HUES48 (cell line): ENCODE data around the gene SUV39H1.
"Not testable (repeated sequence)": the region's sequence is repeated elsewhere in the genome, so short reads cannot be mapped to it uniquely, and the experiment has no call there.

Experiments used
- H3K27ac ChIP-seq: one replicate; pipeline ENCODE4 v1.7.0; 2013; ENCODE audit warnings: low read depth, low read length, inconsistent platforms
- H3K27me3 ChIP-seq: 2 replicates; pipeline ENCODE4 v1.6.1; 2013; ENCODE audit warnings: mild to moderate bottlenecking, low read length; ENCODE audit not compliant: control insufficient read depth, insufficient read depth
- H3K36me3 ChIP-seq: 2 replicates; pipeline ENCODE4 v1.6.1; 2013; ENCODE audit warnings: low read length; ENCODE audit not compliant: control insufficient read depth, insufficient read depth
- H3K4me1 ChIP-seq: 2 replicates; pipeline ENCODE4 v1.6.1; 2013; ENCODE audit warnings: mild to moderate bottlenecking, low read length; ENCODE audit not compliant: control insufficient read depth, insufficient read depth
- H3K4me3 ChIP-seq: 2 replicates; pipeline ENCODE4 v1.5.1; 2013; ENCODE audit warnings: mild to moderate bottlenecking, low read depth, low read length
- H3K9ac ChIP-seq: 2 replicates; pipeline ENCODE4 v1.6.1; 2013; ENCODE audit warnings: mild to moderate bottlenecking, low read depth, low read length, moderate library complexity
- H3K9me3 ChIP-seq: 2 replicates; pipeline ENCODE4 v1.6.1; 2013; ENCODE audit warnings: low read length; ENCODE audit not compliant: control insufficient read depth, insufficient read depth

The SUV39H1 gene

DNA sequence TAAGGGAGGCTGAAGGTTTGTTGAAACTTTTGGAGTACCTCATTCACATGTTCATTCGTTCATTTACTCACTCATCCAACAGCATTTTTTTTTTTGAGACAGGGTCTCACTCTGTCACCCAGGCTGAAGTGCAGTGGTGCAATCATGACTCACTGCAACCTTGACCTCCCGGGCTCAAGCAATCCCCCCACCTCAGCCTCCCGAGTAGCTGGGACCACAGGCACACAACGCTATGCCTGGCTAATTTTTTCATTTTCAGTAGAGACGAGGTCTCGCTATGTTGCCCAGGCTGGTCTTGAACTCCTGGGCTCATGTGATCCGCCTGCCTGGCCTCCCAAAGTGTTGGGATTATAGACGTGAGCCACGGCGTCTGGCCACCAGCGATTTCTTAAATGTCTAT lies 28.3 kb upstream of the SUV39H1 start:
- peaks cover 22% of the 10 kb centered on the region for H3K9me3 ChIP-seq
- not testable (repeated sequence) for H3K4me3 ChIP-seq, H3K27me3 ChIP-seq, H3K27ac ChIP-seq, H3K9ac ChIP-seq, H3K4me1 ChIP-seq, H3K36me3 ChIP-seq

GRCh38 chrX:48676106-48676892 lies 20.2 kb upstream of the SUV39H1 start:
- Histone ChIP-seq H3K4me3 (peak overlapping the region; percentile 92), H3K27me3 (no peaks in the 10 kb centered on the region), H3K36me3 (no peaks in the 10 kb centered on the region), H3K9me3 (peaks cover 21% of the 10 kb centered on the region), H3K27ac (peak overlapping the region; percentile 84), H3K9ac (peak overlapping the region; percentile 74), H3K4me1 (no peaks in the 10 kb centered on the region)

- H3K27me3 ChIP-seq: no peaks in the 10 kb centered on the region
- peak overlapping the region; percentile 86 for H3K4me3 ChIP-seq
- H3K9ac ChIP-seq: peak overlapping the region; percentile 74
- H3K27ac ChIP-seq: peak overlapping the region; percentile 69
- no peaks in the 10 kb centered on the region for H3K36me3 ChIP-seq
- no peaks in the 10 kb centered on the region for H3K4me1 ChIP-seq
- peaks cover 19% of the 10 kb centered on the region for H3K9me3 ChIP-seq
These were observed 19.7 kb upstream of the SUV39H1 start for GRCh38 chrX:48676893-48677270.

GRCh38 chrX:48677516-48677915 lies 19.0 kb upstream of the SUV39H1 start:
- Histone ChIP-seq H3K36me3 (no peaks in the 10 kb centered on the region), H3K9me3 (peaks cover 19% of the 10 kb centered on the region), H3K9ac (no peak overlapping the region), H3K27me3 (no peaks in the 10 kb centered on the region), H3K4me1 (no peaks in the 10 kb centered on the region), H3K4me3 (peak overlapping the region; percentile 86), H3K27ac (no peak overlapping the region)

DNA sequence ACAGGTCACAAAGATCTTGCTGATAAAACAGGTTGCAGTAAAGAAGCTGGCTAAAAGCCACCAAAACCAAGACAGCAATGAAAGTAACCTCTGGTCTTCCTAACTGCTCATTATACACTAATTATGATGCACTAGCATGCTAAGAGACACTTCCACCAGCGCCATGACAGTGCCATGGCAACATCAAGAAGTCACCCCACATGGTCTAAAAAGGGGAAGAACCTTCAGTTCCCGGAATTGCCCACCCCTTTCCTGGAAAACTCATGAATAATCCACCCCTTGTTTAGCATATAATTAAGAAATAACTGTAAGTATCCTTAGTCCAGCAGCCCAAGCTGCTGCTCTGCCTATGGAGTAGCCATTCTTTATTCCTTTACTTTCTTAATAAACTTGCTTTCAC lies 16.1 kb upstream of the SUV39H1 start:
- H3K9ac ChIP-seq, H3K36me3 ChIP-seq, H3K4me3 ChIP-seq, H3K27ac ChIP-seq, H3K4me1 ChIP-seq, H3K27me3 ChIP-seq: not testable (repeated sequence)
- peaks cover 13% of the 10 kb centered on the region for H3K9me3 ChIP-seq

- not testable (repeated sequence) for H3K36me3 ChIP-seq, H3K4me1 ChIP-seq, H3K4me3 ChIP-seq, H3K27ac ChIP-seq, H3K9ac ChIP-seq, H3K27me3 ChIP-seq
- H3K9me3 ChIP-seq: peaks cover 13% of the 10 kb centered on the region
These were observed 15.6 kb upstream of the SUV39H1 start for GRCh38 chrX:48680925-48681324.

GRCh38 chrX:48681539-48682183 lies 14.9 kb upstream of the SUV39H1 start:
- no peaks in the 10 kb centered on the region for H3K27me3 ChIP-seq
- no peaks in the 10 kb centered on the region for H3K4me1 ChIP-seq
- peaks cover 16% of the 10 kb centered on the region for H3K9me3 ChIP-seq
- no peak overlapping the region for H3K27ac ChIP-seq
- no peaks in the 10 kb centered on the region for H3K36me3 ChIP-seq
- no peak overlapping the region for H3K9ac ChIP-seq
- no peak overlapping the region for H3K4me3 ChIP-seq

- peaks cover 23% of the 10 kb centered on the region for H3K9me3 ChIP-seq
- H3K4me3 ChIP-seq, H3K27ac ChIP-seq, H3K27me3 ChIP-seq, H3K9ac ChIP-seq, H3K36me3 ChIP-seq, H3K4me1 ChIP-seq: not testable (repeated sequence)
These were observed 13.7 kb upstream of the SUV39H1 start for GRCh38 chrX:48682795-48683194.

GRCh38 chrX:48683411-48683982 lies 13.0 kb upstream of the SUV39H1 start, which contains the start of gene WAS:
WAS (plus strand) TSS chrX:48683799; CDS start chrX:48683854, 55 bp downstream.
- Histone ChIP-seq H3K27me3 (no peaks in the 10 kb centered on the region), H3K9ac (no peak within 1 kb of the TSS), H3K4me1 (no peaks in the 10 kb centered on the region), H3K27ac (no peak within 1 kb of the TSS), H3K9me3 (peaks cover 26% of the 10 kb centered on the region), H3K36me3 (no peaks in the 10 kb centered on the region), H3K4me3 (no peak within 1 kb of the TSS)

GRCh38 chrX:48684134-48684533 lies 12.4 kb upstream of the SUV39H1 start:
- Histone ChIP-seq H3K4me1 (no peaks in the 10 kb centered on the region), H3K27me3 (no peaks in the 10 kb centered on the region), H3K36me3 (no peaks in the 10 kb centered on the region), H3K9me3 (peaks cover 24% of the 10 kb centered on the region), H3K9ac (no peak overlapping the region), H3K27ac (no peak overlapping the region), H3K4me3 (no peak overlapping the region)

- Histone ChIP-seq H3K27me3 (no peaks in the 10 kb centered on the region), H3K27ac (no peak overlapping the region), H3K9me3 (peaks cover 19% of the 10 kb centered on the region; the same call in 1 of the 2 replicates), H3K9ac (no peak overlapping the region), H3K4me1 (no peaks in the 10 kb centered on the region), H3K4me3 (no peak overlapping the region), H3K36me3 (no peaks in the 10 kb centered on the region)
These were observed 11.1 kb upstream of the SUV39H1 start for GRCh38 chrX:48685416-48685815.
